SK-N-SH treated with all-trans-retinoic acid at 6 μM for 48 hours (cell line): ENCODE data around the gene NEK7.
A peak's percentile ranks its signal among the peaks of the same experiment; 100 is the strongest.

Source experiments
- ATAC-seq: fragments of 200-7000 bp; cut with Tn5 transposase; 3 replicates; pipeline ENCODE4 v1.9.1; 2020; ENCODE audit warnings: mild to moderate bottlenecking, moderate library complexity
- ARNTL ChIP-seq: fragments of 450-650 bp; formaldehyde crosslinking; IDR thresholded peaks from 2 replicates; pipeline ENCODE4 v1.5.0; 2020; ENCODE audit warnings: low read depth, mild to moderate bottlenecking, moderate library complexity, borderline replicate concordance
- BACH2 ChIP-seq: fragments of 250-450 bp; sonication (Bioruptor Pico); IDR thresholded peaks from 2 replicates; pipeline ENCODE4 v1.9.0; 2021; ENCODE audit warnings: mild to moderate bottlenecking, borderline replicate concordance
- CREB5 ChIP-seq: fragments of 250-450 bp; sonication (Bioruptor Pico); IDR thresholded peaks from 2 replicates; pipeline ENCODE4 v1.5.1; 2020; ENCODE audit warnings: low read depth, mild to moderate bottlenecking, moderate library complexity
- CSDC2 ChIP-seq: fragments of 250-450 bp; sonication (Bioruptor Pico); IDR thresholded peaks from 2 replicates; pipeline ENCODE4 v1.5.0; 2020; ENCODE audit warnings: mild to moderate bottlenecking, moderate library complexity
- CSRNP3 ChIP-seq: fragments of 250-450 bp; sonication (Bioruptor Pico); IDR thresholded peaks from 2 replicates; pipeline ENCODE4 v1.5.1; 2021; ENCODE audit warnings: mild to moderate bottlenecking, moderate library complexity
- ISL1 ChIP-seq: fragments of 250-450 bp; sonication (Bioruptor Pico); IDR thresholded peaks from 2 replicates; pipeline ENCODE4 v2.1.2; 2022; ENCODE audit warnings: mild to moderate bottlenecking, moderate library complexity
- OSR1 ChIP-seq: fragments of 250-450 bp; sonication (Bioruptor Pico); IDR thresholded peaks from 2 replicates; pipeline ENCODE4 v1.8.0; 2022; ENCODE audit warnings: moderate library complexity, mild to moderate bottlenecking, inconsistent platforms
- PPARA ChIP-seq: fragments of 250-450 bp; sonication (Bioruptor Pico); IDR thresholded peaks from 2 replicates; pipeline ENCODE4 v1.5.0; 2020; ENCODE audit warnings: mild to moderate bottlenecking, borderline replicate concordance
- RARB ChIP-seq: fragments of 250-450 bp; sonication (Bioruptor Pico); IDR thresholded peaks from 2 replicates; pipeline ENCODE4 v1.8.0; 2021; ENCODE audit warnings: mild to moderate bottlenecking, moderate library complexity
- SNAI2 ChIP-seq: fragments of 250-450 bp; sonication (Bioruptor Pico); IDR thresholded peaks from 2 replicates; pipeline ENCODE4 v1.5.0; 2020; ENCODE audit warnings: mild to moderate bottlenecking, moderate library complexity
- TCF4 ChIP-seq: fragments of 250-450 bp; sonication (Bioruptor Pico); IDR thresholded peaks from 2 replicates; pipeline ENCODE4 v1.8.0; 2021; ENCODE audit warnings: mild to moderate bottlenecking, moderate library complexity, borderline replicate concordance
- TOX ChIP-seq: fragments of 250-450 bp; sonication (Bioruptor Pico); IDR thresholded peaks from 2 replicates; pipeline ENCODE4 v1.8.0; 2021; ENCODE audit warnings: mild to moderate bottlenecking, moderate library complexity, borderline replicate concordance
- ZC3H10 ChIP-seq: fragments of 250-450 bp; sonication (Bioruptor Pico); IDR thresholded peaks from 2 replicates; pipeline ENCODE4 v1.5.1; 2021; ENCODE audit warnings: mild to moderate bottlenecking, moderate library complexity
- ZFP3 ChIP-seq: fragments of 250-450 bp; sonication (Bioruptor Pico); IDR thresholded peaks from 2 replicates; pipeline ENCODE4 v1.5.0; 2020; ENCODE audit warnings: mild to moderate bottlenecking, moderate library complexity
- ZFP30 ChIP-seq: fragments of 450-650 bp; formaldehyde crosslinking; IDR thresholded peaks from 2 replicates; pipeline ENCODE4 v1.5.0; 2022; ENCODE audit warnings: mild to moderate bottlenecking, moderate library complexity
- ZNF565 ChIP-seq: fragments of 450-650 bp; formaldehyde crosslinking; conservative IDR thresholded peaks from 2 replicates; pipeline ENCODE4 v1.5.0; 2020; ENCODE audit warnings: low read depth, mild to moderate bottlenecking, moderate library complexity
- ZNF70 ChIP-seq: fragments of 450-650 bp; formaldehyde crosslinking; IDR thresholded peaks from 2 replicates; pipeline ENCODE4 v1.5.0; 2020; ENCODE audit warnings: mild to moderate bottlenecking, moderate library complexity
- ZNF8 ChIP-seq: fragments of 450-650 bp; formaldehyde crosslinking; IDR thresholded peaks from 2 replicates; pipeline ENCODE4 v1.5.0; 2020; ENCODE audit warnings: mild to moderate bottlenecking, moderate library complexity
- TF ChIP-seq, protein P1 (sequence below): fragments of 250-450 bp; sonication (Bioruptor Pico); IDR thresholded peaks from 2 replicates; pipeline ENCODE4 v1.8.0; 2020; ENCODE audit warnings: mild to moderate bottlenecking, moderate library complexity, borderline replicate concordance
- TF ChIP-seq, protein P2 (sequence below): fragments of 250-450 bp; sonication (Bioruptor Pico); IDR thresholded peaks from 2 replicates; pipeline ENCODE4 v1.8.0; 2021; ENCODE audit warnings: low read depth, mild to moderate bottlenecking, moderate library complexity, borderline replicate concordance
- TF ChIP-seq, protein P3 (sequence below): fragments of 250-450 bp; sonication (Bioruptor Pico); IDR thresholded peaks from 2 replicates; pipeline ENCODE4 v1.5.0; 2020; ENCODE audit warnings: mild to moderate bottlenecking, moderate library complexity

The NEK7 gene

DNA sequence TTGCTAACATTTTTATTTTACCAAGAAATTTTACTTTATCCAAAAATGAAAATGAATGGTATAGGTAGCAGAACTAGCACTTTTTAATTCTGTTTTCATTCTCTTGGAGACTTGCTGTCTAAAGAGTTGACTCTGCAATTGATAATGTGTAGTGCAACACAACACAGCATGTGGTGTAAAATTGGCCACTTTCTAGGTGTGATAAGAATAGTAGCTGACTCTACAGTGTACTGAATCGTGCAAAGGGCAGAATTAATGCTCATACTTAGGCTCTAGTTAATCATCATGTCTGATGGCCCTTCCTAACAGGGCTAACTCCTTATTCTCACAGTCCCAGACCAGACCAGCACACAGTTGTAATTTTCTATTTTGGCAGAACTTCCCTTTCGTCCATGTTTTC, 140.5 kb downstream of the NEK7 start:
- peak; percentile 12; the same call in 1 of the 3 replicates for ATAC-seq
- no peak for TF ChIP-seq ZNF565 (CRISPR knock-in tag)
- no peak for TF ChIP-seq RARB
- no peak for TF ChIP-seq CREB5 (CRISPR knock-in tag)
- no peak for TF ChIP-seq ISL1 (CRISPR knock-in tag)
- no peak for TF ChIP-seq OSR1
- TF ChIP-seq SNAI2 = no peak
- no peak for TF ChIP-seq CSDC2
- TF ChIP-seq, protein P1, sequence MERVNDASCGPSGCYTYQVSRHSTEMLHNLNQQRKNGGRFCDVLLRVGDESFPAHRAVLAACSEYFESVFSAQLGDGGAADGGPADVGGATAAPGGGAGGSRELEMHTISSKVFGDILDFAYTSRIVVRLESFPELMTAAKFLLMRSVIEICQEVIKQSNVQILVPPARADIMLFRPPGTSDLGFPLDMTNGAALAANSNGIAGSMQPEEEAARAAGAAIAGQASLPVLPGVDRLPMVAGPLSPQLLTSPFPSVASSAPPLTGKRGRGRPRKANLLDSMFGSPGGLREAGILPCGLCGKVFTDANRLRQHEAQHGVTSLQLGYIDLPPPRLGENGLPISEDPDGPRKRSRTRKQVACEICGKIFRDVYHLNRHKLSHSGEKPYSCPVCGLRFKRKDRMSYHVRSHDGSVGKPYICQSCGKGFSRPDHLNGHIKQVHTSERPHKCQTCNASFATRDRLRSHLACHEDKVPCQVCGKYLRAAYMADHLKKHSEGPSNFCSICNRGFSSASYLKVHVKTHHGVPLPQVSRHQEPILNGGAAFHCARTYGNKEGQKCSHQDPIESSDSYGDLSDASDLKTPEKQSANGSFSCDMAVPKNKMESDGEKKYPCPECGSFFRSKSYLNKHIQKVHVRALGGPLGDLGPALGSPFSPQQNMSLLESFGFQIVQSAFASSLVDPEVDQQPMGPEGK (CRISPR knock-in tag) = no peak
- no peak for TF ChIP-seq ZFP30 (CRISPR knock-in tag)
- no peak for TF ChIP-seq ZNF8 (CRISPR knock-in tag)
- no peak for TF ChIP-seq TCF4 (CRISPR knock-in tag)
- TF ChIP-seq, protein P2, sequence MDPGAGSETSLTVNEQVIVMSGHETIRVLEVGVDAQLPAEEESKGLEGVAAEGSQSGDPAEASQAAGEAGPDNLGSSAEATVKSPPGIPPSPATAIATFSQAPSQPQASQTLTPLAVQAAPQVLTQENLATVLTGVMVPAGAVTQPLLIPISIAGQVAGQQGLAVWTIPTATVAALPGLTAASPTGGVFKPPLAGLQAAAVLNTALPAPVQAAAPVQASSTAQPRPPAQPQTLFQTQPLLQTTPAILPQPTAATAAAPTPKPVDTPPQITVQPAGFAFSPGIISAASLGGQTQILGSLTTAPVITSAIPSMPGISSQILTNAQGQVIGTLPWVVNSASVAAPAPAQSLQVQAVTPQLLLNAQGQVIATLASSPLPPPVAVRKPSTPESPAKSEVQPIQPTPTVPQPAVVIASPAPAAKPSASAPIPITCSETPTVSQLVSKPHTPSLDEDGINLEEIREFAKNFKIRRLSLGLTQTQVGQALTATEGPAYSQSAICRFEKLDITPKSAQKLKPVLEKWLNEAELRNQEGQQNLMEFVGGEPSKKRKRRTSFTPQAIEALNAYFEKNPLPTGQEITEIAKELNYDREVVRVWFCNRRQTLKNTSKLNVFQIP = no peak

- TF ChIP-seq BACH2 (CRISPR knock-in tag) (no peak), TOX (CRISPR knock-in tag) (no peak), ZC3H10 (no peak), ZNF70 (CRISPR knock-in tag) (no peak), ZFP30 (CRISPR knock-in tag) (no peak)
- TF ChIP-seq, protein P1 (CRISPR knock-in tag) = no peak
- TF ChIP-seq, protein P2 = no peak
- no peak; the same call in 2 of the 3 replicates for ATAC-seq
Observed at GRCh38 chr1:198298640-198299039, 141.8 kb downstream of the NEK7 start.

- no peak for ATAC-seq
- TF ChIP-seq ZFP3 (CRISPR knock-in tag) = no peak
- no peak for TF ChIP-seq PPARA (CRISPR knock-in tag)
- no peak for TF ChIP-seq RARB
- TF ChIP-seq, protein P3, sequence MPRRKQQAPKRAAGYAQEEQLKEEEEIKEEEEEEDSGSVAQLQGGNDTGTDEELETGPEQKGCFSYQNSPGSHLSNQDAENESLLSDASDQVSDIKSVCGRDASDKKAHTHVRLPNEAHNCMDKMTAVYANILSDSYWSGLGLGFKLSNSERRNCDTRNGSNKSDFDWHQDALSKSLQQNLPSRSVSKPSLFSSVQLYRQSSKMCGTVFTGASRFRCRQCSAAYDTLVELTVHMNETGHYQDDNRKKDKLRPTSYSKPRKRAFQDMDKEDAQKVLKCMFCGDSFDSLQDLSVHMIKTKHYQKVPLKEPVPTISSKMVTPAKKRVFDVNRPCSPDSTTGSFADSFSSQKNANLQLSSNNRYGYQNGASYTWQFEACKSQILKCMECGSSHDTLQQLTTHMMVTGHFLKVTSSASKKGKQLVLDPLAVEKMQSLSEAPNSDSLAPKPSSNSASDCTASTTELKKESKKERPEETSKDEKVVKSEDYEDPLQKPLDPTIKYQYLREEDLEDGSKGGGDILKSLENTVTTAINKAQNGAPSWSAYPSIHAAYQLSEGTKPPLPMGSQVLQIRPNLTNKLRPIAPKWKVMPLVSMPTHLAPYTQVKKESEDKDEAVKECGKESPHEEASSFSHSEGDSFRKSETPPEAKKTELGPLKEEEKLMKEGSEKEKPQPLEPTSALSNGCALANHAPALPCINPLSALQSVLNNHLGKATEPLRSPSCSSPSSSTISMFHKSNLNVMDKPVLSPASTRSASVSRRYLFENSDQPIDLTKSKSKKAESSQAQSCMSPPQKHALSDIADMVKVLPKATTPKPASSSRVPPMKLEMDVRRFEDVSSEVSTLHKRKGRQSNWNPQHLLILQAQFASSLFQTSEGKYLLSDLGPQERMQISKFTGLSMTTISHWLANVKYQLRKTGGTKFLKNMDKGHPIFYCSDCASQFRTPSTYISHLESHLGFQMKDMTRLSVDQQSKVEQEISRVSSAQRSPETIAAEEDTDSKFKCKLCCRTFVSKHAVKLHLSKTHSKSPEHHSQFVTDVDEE (CRISPR knock-in tag) = no peak
- no peak for TF ChIP-seq ISL1 (CRISPR knock-in tag)
- no peak for TF ChIP-seq BACH2 (CRISPR knock-in tag)
- TF ChIP-seq, protein P1 (CRISPR knock-in tag) = no peak
- TF ChIP-seq ZNF565 (CRISPR knock-in tag) = no peak
- TF ChIP-seq ZNF8 (CRISPR knock-in tag) = no peak
- TF ChIP-seq, protein P2 = no peak
- no peak for TF ChIP-seq ZFP30 (CRISPR knock-in tag)
- TF ChIP-seq ARNTL = no peak
- no peak for TF ChIP-seq TCF4 (CRISPR knock-in tag)
- no peak for TF ChIP-seq CSRNP3 (CRISPR knock-in tag)
Observed at GRCh38 chr1:198300451-198300850, 143.7 kb downstream of the NEK7 start.
